Measurements from ENCODE around the gene NR2F2.

The NR2F2 gene

DNA sequence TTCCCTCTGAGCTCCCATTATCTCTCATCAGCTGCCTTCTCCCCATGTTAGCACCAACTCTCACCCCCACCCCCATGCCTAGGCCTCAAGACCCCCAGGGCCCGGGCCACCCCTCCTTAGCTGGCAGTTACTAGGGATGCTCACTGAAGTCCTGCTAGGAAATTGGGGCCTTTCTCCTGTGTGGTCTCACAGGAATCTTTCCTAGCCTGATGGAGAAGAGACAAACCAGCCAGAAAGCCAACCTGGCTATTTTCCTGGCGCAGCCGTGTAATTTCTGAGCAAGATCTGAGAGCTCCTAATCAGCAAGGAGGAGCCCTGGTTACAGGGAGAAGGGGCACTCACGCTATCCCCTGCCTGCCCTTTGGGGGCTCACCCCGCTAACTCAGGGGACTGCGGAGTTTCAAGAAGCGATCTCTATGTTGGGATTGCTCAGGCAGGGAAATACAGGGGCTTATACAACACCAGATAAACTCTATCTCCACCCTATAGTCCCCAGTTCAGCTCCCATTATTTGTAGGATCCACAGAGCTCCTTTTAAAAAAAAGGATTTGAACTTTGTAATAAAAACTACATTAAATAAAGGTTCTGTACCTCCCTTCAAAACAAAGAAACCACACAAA lies 25.2 kb downstream of the NR2F2 start:
- no peak for DNase-seq

DNA sequence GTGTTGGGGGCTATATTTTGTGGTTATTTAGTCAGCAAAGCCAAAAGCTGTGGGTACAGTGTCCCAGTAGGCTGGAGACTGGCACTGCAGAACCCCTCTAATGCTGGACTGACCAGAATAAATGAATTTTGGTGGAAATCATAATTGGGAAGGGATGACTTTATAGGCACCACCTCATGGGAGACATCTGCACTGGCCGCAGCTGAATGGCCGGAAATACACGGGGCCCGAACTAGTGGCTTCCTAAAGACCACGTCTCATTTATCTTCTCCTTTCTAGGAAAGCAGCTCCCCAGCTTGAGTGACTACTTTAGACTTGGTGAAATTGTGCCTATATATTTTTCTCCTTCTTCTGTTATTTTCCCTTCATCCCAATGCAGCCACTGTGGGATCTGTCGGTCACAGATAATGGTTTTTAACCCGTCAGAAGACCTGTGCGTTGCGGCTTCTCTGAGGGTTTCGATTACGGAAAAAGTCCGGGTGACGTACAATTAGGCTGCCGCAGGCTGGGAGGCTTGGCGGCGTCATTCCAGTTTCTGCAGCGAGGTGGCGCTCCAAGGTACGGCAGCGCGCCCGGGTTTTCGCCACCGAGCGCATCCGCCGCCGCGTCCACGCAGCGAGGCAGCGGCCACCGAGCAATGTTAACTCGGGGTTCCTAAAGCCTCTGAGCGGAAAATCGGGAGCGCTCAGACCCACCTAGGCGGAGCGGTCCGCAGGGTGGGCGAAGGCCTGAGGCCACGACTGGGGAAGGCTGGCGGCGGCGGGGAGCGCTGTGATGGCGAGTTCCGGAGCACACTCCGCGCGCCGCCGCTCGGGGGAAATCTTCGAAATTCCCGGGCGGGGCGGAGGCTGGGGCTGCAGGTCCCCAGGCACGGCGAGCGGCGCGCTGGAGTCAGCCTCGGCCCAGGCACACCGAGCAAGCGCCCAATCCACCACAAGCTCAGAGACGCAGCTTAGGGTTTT lies 26.3 kb downstream of the NR2F2 start:
- peak; percentile 44 for DNase-seq

DNA sequence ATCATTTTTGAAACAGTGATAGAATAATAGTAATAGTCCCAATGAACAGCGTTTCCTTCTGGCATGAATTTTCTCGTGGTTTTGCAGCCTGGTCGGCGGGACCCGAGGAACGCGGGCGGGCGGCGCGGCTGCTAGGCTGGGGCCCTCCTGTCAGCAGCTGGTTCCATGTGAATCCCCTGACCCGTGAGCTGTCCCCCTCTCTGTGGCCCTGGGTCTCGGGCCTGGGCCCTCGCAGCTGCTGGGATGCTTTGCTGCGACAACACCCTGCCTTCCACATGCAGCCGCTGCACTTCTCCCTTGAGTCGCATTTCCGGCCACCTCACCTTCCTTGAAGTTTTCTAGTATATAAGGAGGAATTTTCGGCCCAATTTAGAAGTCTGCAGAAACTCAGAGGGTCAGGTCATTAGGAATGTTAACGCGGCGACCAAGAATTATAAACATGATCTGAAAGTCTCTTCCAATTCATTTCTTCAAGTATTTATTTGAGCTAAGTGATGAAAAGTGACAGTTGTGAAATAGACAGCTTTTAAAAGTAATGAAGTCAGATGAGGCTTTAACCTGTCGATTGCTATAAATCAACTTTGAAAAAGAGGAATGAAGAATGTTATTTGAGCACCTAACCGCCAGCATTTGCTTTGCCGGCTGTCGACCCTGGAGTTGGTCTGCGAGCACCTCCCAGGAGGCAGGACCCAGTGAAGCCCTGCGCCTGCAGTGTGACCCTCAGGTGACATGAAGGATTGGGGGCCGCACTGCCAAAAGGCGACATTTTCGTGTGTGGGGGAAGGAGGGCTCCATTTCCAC lies 27.7 kb downstream of the NR2F2 start:
- DNase-seq: no peak

DNA sequence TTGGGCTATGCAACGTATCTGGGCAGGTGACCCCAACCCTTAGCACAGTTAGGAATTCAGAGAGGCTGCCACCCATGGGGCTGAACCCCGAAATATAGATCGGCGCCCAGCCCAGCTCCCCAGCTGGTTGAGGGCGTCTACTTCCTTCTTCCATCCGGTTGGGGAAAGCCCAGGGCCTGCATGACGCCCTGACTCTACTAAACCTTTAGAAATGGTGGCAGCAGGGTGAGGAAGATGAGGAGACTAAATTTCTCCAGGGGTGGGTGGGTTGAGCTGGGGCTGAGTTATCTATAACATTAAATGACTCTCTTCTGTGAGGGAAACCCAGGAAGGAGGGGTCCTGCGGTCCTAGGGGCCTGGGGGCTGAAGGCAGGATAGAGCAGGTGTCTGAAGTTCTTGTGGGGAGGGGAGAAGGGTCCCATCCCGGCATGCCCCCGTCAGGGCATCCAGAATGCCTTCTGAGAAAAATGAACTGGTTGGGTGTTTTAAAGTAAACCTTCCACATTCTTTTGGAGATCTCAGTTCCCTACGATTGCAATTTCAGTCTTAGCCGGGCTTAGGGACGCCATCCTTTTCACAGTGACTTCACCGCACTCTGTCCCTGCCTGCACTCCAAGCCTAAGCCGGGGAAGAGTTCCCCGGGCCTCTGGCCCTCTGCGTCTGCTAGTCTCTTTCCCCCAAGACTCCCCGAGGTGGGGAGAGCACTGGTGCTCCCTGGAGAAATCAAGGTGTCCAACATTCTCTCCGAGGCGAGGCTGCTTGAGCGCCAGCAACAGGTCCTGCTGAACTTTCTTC lies 28.5 kb downstream of the NR2F2 start:
- DNase-seq: no peak

DNA sequence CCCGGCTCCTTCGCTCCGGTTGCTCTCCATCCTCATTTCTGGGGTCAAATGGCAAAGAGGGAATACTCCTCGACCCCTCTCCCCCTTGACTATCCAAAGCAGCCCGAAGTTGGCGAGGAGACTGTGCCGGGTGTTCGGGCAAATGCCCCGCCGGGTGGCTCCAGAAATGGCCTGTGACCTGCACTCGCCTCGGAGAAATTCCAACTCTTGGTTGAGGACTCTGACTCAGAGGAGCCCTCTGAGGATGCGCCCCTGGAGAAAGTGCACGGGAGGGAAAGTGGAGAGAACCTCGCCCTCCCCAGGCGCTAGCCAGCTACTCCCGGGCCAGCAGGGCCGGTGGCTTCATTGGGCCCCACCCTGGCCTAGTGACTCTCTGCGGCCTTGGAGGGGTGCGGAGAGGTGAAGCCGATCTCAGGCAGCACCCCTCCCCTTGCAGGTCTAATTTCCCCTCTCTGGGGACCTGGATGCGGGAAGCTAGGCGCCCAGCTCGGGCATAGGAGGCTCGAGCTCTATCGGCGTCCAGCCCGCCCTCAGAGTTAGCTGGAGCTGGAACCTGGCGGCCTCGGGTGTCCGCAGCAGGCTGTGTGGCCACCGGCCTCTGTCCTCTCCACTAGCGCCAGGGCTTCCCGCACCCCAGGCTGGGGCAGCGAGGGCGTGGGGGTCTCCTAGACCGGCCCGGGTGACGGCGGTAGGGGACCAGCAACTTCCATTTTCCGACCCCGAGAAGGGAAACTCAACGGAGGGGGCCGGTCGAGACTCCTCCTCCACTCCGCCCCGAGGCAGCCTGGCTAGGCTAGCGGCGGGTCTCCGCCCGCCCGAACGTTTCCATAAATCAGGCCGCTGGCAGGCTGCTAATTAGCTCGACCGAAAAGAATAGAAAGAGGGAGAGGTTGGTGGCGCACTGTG lies 29.4 kb downstream of the NR2F2 start:
- DNase-seq: no peak

DNA sequence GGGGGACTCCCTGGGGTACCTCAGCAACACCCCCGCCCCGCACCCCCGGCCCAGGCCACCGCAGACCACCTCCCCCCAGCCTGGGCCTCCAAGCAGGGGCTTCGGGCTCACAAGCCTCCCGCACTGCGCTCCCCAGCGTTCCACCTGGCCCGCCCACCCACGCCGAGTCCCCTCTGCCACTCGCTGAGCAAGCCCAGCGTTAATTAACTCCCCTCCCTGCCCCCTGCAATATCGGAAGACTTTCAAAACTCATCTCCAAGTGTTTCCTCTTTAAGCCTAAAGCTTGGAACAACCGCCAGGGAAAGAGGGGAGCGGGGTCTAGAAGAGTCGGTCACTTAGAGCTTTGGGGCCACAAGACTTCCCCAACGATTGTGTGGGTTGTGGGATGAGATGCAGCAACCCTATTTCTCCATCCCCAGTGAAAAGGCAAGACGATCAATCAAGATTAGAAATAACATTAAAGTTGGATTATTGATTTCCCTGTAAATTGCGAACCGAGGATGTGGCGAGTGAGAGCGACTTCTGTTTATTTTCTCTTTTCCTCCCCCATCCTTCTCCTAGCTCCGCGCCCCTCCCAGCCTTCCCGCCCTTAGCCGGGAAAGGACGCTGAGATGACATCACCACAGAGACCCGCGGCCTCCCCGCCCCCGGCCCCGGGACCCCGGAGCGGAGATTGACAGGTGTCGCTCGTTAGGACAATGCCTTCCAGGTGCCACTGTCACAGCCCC lies 30.2 kb downstream of the NR2F2 start:
- no peak for DNase-seq

DNA sequence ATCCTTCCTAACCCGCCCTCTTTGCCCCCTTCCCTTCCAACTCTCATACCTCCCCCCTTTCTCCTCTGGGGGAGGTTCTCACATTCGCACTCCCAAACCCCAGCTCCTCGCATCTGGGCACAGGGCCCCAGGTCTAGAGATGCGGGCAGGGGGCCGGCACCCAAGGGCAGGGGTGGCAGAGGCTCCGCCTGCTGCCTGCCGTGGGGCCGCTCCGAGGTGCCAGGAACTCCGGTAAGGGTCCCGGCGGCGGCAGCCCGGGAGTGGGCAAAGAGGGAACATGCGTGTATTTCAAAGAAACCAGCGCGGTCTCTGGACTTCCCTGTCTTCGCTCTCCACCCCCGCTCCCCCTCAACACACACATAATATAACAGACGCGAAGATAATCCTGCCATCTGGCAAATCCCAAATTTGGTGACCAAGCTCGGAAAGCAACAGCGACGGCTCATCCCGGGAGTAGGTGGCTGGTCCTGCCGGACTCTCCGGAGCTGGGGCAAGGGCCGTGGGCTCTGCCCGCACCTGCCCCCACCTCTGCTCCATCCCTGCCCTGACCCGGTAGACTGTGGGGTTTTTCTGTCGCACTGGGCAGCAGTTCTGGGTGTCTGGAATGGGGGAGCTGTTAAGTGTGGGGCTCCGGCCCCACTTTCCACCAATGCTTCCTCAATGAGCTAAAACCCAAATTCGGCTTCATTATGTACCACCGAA lies 31.0 kb downstream of the NR2F2 start:
- no peak for DNase-seq

DNA sequence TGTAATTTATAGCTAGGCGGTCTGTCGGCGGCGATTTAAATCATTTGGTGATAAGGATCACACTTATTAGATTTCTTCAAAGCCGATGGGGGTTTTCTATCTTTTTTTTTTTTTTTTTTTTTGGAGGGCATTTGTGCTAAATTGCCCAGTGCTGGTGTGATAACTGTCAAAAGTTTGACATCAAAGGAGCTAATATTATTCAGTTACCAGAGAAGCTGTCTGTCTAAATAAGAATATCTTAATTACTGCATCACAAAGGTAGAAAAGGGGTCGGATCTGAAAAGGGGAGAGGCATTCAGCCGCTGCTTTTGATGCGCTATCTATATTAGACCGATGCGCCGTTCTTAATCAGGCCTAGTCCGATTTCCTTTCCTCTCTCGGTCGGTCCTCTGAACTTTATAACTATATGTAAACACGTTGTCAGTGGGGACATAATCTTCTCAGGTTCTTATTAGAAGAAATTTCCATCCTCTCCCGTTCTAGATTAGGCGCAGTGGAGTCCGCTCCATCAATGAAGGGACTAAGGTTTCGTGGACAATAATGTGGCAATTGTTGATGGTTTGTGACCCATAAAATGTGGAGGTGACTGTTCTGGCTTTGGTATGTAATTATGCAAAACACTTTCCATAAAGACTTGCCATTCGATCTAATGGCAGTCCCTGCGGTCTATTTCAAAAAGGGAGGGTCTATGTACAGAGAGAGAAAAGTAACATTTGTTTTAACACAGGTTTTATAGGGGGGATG lies 31.7 kb downstream of the NR2F2 start:
- no peak for DNase-seq

DNA sequence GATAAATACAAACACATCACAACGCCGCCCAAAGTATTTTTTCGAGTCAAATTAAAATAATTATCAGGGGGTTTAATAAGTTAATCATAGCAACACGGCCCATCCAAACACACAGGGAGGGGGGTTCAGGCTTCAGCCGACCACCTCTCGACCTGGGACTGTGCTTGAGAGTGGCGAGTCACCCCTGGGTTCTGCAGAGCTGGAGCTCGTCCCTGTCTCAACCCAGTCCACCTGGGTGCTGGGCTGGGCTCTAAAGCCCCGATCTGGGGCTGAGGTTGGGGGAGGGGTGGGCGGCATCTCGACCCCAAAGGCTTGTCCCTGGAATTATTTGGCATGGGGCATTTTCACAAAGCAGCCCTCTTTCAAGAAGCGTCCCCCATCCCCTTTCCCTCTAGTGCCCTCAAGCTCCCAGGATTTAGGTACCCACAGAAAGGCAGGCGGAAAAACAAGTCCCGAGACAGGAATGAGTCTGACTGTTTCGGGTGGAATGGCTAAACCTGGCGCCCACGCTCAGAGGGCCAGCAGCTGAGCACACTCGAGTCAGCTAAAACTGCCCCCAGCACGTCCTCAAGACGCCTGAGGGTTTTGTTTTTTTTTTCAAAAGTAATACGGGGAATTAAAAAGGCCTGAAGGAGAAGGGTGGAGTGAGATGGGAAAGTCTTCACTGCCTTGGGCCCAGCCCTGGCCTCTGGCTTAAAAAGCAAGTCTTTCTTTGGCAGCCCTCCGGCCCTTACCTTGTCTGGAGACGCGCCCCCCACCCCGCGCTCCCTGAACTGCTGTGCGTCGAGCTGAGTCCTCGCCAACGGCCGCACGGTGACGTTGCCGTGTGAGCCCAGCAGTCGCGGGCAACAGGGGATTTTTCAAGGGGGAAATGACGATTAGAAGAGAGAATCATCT lies 32.5 kb downstream of the NR2F2 start:
- no peak for DNase-seq

DNA sequence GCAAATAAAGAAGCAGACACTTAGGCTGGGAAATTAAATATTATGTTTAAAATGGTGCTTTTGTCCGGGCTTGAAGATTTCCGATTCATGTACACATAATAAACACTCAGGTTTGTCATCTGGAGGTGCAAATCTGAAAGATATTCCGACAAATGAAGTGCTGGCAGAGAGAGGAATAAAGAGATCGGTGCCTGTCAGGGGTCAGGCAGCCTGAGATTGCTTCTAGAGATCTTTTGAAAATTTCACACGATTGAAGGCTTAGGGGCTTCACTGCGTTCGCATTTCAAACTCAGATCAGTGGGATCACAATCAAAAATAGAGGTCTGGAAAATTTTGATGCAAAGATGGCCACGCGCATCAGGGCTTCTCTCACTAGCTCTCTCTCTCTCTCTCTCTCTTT lies 33.2 kb downstream of the NR2F2 start:
- no peak for DNase-seq

DNA sequence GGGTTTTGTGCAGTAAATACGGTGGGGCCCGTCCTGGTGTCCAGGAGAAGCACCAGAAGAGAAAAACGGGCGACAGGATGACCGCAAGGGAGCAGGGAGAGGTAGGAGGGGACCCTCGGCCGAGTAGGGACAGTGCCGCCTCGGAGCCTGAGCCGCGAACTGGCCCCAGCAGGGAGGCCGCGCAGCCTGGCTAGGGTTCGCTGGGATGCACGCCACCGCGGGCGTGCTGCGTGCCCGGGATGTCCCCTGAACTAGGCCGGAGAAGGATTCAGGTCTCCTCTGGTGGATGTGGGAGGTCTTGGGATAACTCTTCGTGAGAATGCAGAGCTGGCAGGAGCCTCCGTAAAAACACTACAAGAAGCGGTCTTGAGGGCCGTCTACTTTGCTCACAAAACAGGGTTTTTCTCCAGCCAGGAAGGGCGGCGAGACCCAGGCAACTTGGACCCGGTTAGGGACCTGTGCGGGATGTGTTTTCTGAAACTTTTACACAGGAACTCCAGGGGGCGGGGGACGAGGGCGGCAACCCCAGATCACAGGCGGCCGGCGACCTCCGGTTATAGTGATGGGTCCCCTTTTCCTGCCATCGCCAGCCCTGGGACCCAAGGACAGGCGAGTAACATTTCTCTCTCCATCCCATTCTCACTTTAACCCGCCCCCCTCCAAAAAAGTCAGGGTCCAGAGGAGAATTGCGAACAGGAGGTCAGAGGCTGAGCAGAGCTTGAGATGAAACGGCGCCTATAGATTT lies 35.5 kb downstream of the NR2F2 start:
- no peak for DNase-seq

DNA sequence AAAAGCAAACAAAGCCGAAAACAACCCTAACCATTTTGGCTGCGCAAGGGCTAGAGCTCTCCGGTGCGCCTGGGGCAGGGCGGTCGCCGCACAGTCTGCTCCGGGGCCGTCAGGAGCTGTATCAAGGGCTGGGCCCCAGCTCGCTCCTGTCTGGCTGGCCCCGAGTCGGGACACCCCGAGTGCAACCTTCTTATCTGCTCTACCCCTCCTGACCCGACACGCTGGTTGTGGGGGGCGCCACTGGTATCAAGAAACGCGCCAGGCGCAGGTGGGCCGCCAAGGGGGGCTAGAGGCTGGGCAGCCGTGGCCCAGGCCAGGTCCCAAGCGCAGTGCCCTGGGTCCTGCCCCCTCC lies 36.0 kb downstream of the NR2F2 start:
- no peak for DNase-seq

DNA sequence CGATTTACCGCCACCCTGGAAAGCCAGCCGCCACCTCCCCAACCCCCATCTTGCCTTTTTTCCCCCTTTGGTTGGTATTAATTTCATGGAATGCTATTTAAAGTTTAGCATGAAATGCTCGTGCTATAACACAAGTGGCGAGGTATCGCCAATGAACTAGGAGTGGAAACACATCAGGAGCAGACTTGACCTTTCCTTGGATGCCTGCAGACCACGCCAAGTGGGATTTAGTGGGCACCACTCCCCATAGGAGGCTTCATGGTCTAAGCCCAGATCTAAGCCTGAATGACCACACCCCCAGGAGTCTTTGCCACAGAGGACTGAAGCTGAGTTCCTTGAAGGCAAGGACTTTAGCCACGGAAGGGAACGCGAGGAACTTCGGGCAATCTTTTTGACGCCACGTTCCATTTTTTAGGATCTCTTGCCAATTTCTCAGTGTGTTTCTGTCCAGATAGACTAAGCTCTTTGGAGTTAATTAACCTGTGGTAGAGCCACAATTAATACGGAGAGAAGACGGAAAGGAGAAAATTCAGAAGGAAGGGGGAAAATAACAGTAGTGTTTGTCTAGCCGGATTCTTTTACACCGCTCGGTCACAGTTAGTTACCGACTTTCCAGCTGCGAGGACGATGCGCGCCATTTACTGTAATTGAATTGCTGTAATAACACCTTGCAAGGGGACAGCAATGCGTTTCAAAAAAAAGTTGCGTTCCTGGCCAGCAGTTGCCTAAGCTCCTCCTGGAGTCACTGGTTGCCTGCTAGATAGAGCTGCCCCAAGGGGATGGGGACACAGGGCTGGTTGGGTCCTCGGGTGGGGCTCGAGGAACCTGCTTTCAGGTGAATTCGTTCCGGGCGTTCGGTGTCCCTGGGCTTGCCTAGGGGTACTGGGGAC lies 37.1 kb downstream of the NR2F2 start:
- DNase-seq: no peak

DNA sequence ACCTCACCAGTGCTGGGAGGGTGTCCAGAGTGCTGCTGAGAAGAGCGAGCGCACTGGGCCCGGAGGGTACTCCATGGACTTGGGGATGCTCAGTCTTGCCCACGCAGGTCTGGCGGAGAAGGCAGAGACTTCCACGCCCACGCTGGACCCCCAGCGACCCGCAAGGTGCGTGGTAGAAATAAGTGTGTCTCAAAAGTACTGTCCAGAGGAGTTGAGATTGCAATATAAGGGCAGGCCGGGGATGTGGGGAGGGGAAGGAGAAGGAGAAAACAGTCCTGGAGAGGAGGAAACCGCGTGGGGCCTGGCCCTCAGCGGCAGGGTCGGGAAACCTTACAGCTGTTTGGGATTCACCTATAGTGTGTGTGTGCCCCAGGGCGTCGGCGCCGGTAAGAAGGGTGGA lies 38.9 kb downstream of the NR2F2 start:
- DNase-seq: no peak

DNA sequence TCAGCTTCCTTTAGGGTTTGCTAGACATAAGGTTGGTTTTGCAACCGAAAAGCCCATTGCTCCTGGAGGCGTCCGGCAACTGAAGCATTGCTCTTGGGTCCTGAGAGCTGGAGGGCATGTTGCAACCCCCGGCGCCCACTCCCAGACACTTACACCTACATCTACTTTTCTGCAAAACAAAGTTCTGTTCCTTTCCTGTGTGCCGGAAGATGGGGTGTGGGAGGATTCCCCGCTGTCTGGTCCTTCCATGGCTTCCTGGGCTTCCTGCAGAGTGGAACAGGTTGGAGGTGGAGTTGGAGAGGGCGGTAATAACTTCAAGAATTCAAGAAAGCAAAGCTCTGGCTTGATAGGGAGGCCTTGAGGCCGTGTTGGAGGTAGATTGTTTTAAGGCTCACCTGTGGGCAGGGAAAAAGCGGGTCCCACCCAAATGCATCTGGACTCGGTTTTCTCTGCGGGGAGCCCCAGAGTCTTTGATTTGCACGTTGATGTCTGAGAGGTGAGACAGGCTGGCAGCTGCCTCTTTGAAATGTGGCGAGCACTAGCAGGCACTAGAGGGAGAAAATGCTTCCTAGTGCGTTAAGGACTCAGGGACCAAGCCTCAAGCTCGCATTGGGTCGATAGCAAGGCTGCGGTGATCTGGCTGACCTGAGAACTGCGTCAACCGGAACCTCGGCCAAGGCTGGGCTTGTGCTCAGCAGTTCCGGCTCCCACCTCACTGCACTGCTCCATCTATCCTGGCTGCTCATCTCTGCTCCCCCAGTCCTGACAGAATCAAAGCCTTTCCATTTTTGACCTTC lies 39.5 kb downstream of the NR2F2 start:
- DNase-seq: no peak

DNA sequence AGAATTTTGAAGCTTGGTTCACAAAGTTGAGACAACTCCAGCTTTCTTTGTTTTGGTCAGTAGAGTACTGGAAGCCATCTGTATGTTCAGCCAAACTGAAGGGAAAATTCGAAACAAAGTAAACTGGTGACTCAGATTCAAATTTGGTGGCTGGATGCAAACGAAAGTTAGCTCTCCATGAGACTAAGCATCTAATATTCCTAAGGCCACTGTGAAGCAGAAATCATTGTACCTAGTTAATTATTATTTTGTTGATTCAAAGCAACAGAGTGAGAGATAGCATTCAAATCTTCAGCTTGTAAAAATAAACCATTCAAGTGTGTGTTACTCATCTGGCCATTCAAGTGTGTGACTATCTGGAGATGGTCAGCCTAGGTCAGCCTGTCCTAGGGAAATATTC lies 42.1 kb downstream of the NR2F2 start:
- no peak for DNase-seq

Measured in DMS153 (cell line).